Suprapubic skin (tissue), 4 donors: ENCODE results near the gene SOWAHA.
"Not testable (repeated sequence)": the region's sequence is repeated elsewhere in the genome, so short reads cannot be mapped to it uniquely, and the experiment has no call there.

Source experiments
- CTCF ChIP-seq, 2 donors: fragments of 200-600 bp in 1 of 2; fragments of 450-650 bp in 1 of 2; sonication (generic) in 1 of 2; IDR thresholded peaks; one replicate each; pipeline ENCODE4 v1.5.1; 2016 to 2019; ENCODE audit warnings: antibody characterized with exemption in 2 of 2, mild to moderate bottlenecking in 1 of 2, moderate library complexity in 1 of 2
- EP300 ChIP-seq: sonication (generic); formaldehyde crosslinking; IDR thresholded peaks from one replicate; pipeline ENCODE4 v1.6.1; 2017; ENCODE audit warnings: antibody characterized with exemption
- POLR2A ChIP-seq, 2 donors: fragments of 450-650 bp; IDR thresholded peaks; one replicate each; pipeline ENCODE4 v1.6.1; 2017; ENCODE audit warnings: antibody characterized with exemption in 2 of 2, mild to moderate bottlenecking in 2 of 2, moderate library complexity in 2 of 2
- POLR2AphosphoS5 ChIP-seq, 3 donors: sonication (generic); formaldehyde crosslinking; IDR thresholded peaks; one replicate each; pipeline ENCODE4 v1.6.1; 2017; ENCODE audit warnings: antibody characterized with exemption in 3 of 3

DNA sequence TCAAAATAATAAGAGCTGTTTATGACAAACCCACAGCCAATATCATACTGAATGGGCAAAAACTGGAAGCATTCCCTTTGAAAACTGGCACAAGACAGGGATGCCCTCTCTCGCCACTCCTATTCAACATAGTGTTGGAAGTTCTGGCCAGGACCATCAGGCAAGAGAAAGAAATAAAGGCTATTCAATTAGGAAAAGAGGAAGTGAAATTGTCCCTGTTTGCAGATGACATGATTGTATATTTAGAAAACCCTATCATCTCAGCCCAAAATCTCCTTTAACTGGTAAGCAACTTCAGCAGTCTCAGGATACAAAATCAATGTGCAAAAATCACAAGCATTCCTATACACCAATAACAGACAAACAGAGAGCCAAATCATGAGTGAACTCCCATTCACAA is 8.9 kb upstream of the SOWAHA start:
- not testable (repeated sequence) for TF ChIP-seq CTCF (IDR thresholded peaks at IDR 0.05); POLR2A (IDR thresholded peaks at IDR 0.05); EP300; POLR2AphosphoS5 (IDR thresholded peaks at IDR 0.05)
